Heart left ventricle (tissue), 13 donors: ENCODE data around the gene GNAQ.
"Not testable (repeated sequence)": the region's sequence is repeated elsewhere in the genome, so short reads cannot be mapped to it uniquely, and the experiment has no call there.

ENCODE experiments used
- POLR2A ChIP-seq, 2 donors: fragments of 450-650 bp; IDR thresholded peaks; one replicate each; pipeline ENCODE4 v1.6.1; 2017; ENCODE audit warnings: antibody characterized with exemption in 2 of 2, mild to moderate bottlenecking in 2 of 2, moderate library complexity in 2 of 2
- TF ChIP-seq, protein P1 (sequence below), 12 donors: fragments of 200-600 bp; sonication (generic) in 4 of 12; IDR thresholded peaks; one replicate each; pipeline versions ENCODE4 v1.5.0 to v1.8.0; 2018 to 2022; ENCODE audit warnings: antibody characterized with exemption in 12 of 12, mild to moderate bottlenecking in 5 of 12
- donor health status: ischemic (EF 13 %, LVEDD 7.1; RV severe dilation, severe dysfunction).
- donor health status: DM: no; HTN: yes; CAD: no.
- donor health status: DM: no; HTN: no; CAD: no.
- donor health status: ischemic (EF 25% LVEDD 6.9; RV normal size, moderate dysfunction).
- donor health status: ischemic (EF 25% LVEDD 5.7; RV mildly dilated, moderate dysfunction).
- donor health status: ischemic (EF 35%, LVEDD 5.7; RV mildly dilated, moderate dysfunction).
- donor health status: nonischemic (EF 11% LVEDD 7.7; RV severe dilation, severe dysfunction).
- donor health status: DM: yes; HTN: yes; CAD: no.
- donor health status: PGD.
- donor health status: ischemic (EF 29% LVEDD 5.4; RV normal size, mild dysfunction).
- donor health status: nonischemic (EF 23%, LVEDD 6.1; RV moderate dilation, normal function).

- TF ChIP-seq, protein P1, sequence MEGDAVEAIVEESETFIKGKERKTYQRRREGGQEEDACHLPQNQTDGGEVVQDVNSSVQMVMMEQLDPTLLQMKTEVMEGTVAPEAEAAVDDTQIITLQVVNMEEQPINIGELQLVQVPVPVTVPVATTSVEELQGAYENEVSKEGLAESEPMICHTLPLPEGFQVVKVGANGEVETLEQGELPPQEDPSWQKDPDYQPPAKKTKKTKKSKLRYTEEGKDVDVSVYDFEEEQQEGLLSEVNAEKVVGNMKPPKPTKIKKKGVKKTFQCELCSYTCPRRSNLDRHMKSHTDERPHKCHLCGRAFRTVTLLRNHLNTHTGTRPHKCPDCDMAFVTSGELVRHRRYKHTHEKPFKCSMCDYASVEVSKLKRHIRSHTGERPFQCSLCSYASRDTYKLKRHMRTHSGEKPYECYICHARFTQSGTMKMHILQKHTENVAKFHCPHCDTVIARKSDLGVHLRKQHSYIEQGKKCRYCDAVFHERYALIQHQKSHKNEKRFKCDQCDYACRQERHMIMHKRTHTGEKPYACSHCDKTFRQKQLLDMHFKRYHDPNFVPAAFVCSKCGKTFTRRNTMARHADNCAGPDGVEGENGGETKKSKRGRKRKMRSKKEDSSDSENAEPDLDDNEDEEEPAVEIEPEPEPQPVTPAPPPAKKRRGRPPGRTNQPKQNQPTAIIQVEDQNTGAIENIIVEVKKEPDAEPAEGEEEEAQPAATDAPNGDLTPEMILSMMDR (IDR thresholded peaks at IDR 0.05) = not testable (repeated sequence)
- TF ChIP-seq POLR2A (IDR thresholded peaks at IDR 0.05) = not testable (repeated sequence)
Measured at GRCh38 chr9:77863638-77864037, 168.0 kb downstream of the GNAQ start.
